SK-N-DZ (cell line): Measurements from ENCODE around the gene RERE.

Experiments used
- DNase-seq: peaks from one replicate; pipeline ENCODE4 v3.0.0-alpha.2; 2015; ENCODE audit warnings: low spot score

Gene RERE

DNA sequence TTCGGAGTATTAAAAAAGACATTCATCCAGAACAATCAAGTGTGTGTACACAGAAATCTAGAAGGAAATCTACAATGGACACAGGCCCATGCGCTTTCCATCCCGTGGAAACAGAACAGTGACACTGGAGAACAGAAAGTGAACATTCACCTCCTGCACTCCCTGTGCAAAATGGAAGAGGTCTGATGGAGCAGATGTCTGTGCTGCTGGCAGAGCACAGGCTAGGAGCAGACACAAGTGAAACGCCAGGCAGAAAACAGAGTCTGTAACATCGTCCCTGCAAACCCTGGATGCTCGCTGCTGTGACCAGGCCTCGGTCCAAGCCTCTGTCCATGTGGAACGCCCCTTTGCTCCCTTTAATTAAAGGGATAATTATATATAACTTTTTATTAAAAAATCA lies 463.4 kb downstream of the RERE start:
- DNase-seq: no peak

DNA sequence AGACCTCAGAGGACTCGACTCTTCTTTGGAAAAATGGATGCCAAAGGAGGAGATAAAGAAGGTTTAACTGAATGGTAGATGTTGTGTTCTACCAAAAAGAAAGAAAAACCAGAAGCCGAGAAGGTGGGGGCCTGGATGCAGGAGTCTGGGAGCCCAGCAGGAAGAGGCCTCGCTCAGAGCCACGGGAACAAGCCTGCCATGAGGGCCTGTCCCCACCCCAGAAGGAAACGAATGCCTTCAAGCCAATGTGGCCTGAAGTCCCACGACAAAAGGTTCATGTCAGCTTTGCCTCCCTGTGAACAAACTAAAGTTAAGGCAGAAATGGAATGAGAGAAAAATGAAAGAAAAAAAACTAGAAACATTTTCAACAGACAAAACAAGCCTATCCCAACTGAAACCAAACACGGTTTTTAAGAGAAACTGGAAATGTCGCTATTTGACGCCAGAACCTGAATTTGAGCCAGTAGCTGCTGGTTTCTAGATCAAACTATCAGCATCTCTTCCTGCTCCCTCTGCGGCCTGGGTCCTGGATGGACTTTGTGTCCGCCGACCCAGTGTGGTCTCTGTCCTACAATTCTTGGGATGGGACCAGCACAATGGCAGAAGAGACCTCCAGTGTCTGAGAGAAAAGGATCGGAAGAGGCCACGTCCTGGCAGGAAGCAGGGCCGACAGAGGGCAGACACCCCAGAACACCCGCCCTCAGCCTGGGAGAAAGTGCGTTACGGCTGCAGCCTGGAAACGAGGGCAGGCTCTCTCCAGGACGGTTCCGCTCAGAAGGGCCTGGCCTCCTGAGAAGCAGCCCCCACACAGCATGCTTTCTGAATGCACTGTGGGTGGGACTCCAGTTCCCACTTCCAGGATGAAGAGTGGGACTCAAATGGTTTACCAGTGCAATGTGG lies 464.3 kb downstream of the RERE start:
- no peak for DNase-seq

GRCh38 chr1:8352471-8352845 lies 465.0 kb downstream of the RERE start:
- DNase-seq: no peak

DNA sequence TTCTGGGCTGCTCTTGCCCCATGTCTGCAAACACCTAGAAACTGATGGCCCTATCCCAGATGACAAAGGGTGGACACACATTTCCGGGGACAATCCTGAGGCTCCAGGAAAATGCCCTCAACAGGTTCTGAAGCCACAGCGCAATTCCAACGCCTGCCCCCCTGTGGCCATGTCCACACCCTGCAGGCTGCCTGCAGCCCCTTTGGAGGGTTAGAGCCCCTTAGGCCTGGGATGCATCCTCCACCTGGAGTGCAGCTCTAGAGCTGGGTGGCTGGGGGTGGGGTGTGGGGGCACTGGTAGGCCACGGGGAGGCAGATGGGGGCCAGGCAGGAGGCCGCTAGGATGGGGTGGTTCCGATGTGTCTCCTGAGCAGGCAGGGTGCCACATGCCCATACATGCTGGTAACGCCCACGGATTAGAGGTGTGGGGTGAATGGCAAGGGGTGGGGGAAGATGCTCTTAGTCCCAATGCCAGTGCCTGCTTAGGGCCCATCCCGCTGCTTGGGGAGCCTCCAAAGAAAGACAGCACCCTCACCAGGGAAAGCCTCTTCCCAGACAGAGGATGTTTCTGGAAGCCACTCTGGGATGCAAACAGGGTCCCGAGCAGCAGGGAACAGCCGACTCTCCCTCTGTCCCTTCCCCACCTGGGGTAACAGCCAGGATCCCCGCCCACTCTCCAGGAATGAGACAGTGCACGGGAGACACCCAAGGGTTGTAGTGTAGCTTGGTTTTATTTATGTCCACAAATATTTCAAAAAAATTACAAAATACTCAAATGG lies 465.6 kb downstream of the RERE start:
- DNase-seq: peak; percentile 25

DNA sequence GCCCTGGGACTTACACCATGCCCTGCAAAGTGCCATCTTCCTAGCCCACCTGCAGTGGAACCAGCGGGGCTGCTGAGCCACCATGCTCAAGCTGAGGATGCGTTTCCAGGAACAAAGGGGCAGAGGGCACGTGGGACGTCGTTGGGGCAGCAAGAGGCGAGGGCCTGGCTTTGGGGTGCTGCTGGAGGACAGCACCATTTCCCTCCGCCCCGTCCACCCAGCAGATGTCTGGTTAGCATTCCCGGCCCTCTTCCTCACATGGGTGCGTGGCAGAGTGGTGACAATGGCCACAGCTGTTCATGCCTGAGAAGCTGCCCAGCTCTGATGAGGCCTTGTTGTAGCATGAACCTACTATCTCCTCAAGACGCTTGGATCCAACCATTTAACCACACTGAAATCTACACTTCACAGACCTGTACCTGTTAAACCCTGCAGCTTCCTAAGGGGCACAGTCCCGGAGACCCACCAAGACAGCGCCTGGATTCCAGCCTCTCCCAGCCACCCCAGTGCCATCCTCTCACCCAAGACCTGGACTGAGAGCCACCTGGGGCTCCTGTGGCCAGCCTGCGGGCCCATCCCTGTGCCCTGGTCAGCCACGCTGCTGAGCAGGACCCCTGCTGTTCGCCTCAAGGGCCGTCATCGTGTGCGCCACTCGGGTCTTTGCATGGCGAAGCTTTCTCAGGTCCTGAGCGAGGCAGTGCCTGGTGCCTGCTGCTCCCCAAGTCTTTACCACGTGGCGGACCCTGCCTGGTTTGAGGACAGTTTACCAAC lies 466.3 kb downstream of the RERE start:
- no peak for DNase-seq

- DNase-seq: peak; percentile 49
Observed at GRCh38 chr1:8349961-8350360, 467.5 kb downstream of the RERE start.

- no peak for DNase-seq
Observed at GRCh38 chr1:8349473-8349865, 468.0 kb downstream of the RERE start.

- peak; percentile 68 for DNase-seq
Observed at GRCh38 chr1:8348777-8349472, 468.5 kb downstream of the RERE start.

DNA sequence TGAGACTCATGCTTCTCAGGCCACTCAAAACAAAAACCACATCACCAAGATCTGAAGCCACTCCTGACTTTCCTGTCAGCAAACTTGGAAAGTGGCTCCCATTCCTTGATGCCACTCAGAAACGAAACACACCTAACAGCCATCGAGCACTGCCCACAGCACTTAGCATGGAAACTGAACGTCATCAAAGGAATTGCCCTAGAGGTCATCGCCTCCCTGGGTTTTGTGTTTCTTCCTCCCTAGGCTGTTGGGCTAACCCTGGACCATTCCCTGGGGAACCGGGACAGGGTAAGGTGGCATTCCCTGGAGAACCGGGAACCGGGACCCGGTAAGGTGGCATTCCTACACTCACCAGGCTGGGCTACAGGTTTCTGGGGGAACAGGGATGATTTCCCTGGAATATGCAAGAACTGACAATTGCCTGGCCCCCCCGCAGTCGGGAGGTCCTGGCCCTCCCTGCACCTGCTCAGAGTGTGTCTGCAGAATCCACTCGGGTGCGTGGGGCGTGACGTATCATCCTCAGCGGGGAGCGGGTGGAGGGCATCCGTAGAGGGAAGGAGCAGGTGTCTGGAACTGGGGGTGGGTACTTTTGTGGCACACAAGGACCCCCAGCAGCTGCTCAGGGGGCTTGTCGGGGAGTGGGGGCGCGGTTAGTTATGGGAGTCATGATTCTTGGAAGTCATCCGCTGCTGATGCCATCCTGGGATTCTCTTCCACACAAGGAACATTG lies 469.2 kb downstream of the RERE start:
- DNase-seq: no peak

DNA sequence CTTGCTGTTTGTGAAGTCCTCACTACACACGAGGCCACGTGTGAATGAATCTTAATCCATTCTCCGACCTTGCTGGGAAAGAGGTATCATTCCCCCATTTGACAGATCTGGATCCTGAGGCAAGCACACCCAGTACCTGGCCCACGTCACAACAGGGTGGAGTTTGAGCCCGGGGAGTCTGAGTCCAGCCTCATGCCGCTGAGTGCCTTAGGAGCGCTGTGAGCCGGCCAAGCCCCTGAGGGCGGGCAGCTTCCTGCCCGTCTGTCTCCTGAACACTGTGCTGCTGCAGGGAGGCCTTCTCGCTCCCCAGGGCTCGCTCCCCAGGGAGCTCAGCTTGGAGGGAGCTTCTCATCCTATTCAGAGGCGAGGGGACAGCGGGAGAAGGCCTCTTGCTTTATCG lies 469.8 kb downstream of the RERE start:
- DNase-seq: peak; percentile 13

DNA sequence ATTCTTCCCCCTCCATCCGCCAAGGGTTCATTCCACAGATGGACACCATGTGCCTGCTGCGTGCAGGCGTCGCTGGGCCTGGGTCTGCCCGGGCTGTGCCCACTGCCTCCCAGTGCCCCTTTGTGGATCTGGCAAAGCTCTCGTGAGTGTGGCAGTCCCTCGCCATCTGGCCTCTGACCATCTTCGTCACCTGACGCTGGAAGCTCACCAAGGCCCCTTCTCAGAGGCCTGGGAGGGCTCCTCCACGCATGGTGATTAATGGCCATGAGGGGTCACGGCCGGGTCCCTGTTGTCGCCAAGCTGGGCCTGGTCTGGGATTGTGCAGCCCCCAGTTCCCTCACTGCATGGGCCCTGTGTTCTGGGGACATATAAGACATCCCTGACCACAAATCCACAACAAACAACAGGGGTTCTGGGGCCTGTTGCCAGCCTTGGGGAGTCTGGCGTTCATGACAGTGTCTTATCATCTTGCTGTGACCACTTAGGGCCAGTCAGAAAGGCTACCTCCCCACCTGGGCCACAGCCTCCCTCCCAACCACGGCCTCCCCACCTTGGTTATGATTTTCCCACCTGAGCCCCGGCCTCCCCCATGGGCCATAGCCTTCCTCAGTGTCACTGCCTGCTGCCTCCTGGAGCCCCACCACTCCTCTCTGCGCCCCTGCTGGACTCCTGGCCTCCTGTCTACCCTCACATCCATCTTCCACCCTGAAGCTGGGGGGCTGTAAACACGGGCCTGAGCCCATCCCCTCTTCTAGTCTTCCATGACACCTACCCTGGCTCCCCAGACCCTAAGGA lies 471.6 kb downstream of the RERE start:
- no peak for DNase-seq

- DNase-seq: no peak
Observed at GRCh38 chr1:8344893-8345507, 472.4 kb downstream of the RERE start.

- DNase-seq: no peak
Observed at GRCh38 chr1:8343464-8344001, 473.9 kb downstream of the RERE start.

DNA sequence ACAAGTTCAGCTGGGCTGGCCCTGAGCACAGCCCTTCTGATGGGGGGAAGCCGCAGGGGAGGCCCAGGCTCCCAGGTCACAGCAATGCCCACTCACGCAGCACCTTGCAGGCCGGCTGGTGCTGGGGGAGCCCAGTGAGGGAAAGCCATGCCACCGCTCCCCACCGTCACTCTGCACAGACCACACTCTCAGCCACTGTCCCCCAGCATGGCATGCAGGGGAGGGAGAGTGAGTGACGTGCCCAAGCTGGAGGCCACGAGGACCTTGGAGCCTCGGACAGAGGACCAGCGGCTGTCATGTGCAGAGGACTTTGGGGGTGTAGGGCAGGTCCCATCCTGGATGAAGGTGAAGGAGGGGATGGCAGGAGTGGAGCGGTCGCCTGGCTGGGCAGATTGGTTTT lies 474.4 kb downstream of the RERE start:
- no peak for DNase-seq

DNA sequence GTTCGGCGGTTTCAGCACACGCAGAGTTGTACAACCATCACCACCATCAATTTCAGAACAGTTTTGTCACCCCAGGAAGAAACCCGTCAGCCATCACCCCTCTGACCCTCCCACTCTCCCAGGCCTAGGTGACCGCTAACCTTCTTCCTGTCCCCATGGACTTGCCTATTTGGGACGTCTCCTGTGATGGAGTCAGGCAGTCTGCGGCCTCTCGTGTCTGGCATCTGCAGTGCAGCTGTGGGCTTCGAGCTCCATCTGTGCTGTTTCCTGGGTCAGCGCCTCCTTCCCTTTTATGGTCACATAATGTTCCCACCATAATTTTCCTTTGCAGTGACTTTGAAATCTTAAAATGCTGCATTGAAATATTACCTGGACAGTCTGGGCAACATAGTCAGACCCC lies 475.1 kb downstream of the RERE start:
- DNase-seq: no peak

DNA sequence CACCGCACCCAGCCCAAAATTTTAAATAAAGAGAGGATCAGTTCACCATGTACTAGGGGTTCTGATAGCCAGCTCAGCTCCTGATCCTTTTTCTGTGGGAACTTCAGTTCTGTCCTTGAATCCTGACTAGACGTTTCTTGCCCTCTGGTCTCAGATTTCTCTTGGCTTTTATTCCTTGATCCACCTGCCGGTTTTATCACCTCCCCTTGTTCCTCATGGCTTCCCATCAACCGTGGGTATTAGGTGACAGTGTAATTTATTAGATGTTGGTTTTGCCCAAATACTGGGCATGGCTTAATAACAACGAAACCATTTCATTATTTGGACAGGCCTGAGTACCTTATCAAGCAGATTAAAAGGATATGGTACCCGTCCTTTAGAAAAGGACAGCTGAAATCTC lies 477.0 kb downstream of the RERE start:
- DNase-seq: no peak

- no peak for DNase-seq
Observed at GRCh38 chr1:8339203-8339600, 478.2 kb downstream of the RERE start.

GRCh38 chr1:8338526-8339202 lies 478.8 kb downstream of the RERE start:
- no peak for DNase-seq
